Neural cell (in vitro differentiated cells): Measurements from ENCODE around the gene ETFA. TPM values are rescaled to one million over a fixed set of nuclear protein-coding genes. Genes with fewer than 3 reads are reported as not detected.

ENCODE experiments used
- H2AFZ ChIP-seq: fragments of 200-600, 300-800 bp; sonication (generic), shearing (Covaris generic); 2 replicates; pipeline ENCODE4 v1.6.0; 2014; ENCODE audit warnings: low read depth, mild to moderate bottlenecking, antibody characterized with exemption, low read length, moderate library complexity
- H3F3A ChIP-seq: fragments of 200-600 bp; shearing (Covaris generic); 2 replicates; pipeline ENCODE4 v1.6.1; 2016; ENCODE audit warnings: mild to moderate bottlenecking, moderate library complexity, mixed read lengths, antibody characterized with exemption, low read length; ENCODE audit not compliant: insufficient read depth, poor library complexity, severe bottlenecking
- H3K27ac ChIP-seq: fragments of 200-600, 300-800 bp; sonication (generic), shearing (Covaris generic); 2 replicates; pipeline ENCODE4 v1.5.1; 2014; ENCODE audit warnings: mild to moderate bottlenecking, low read length, moderate library complexity
- H3K27me3 ChIP-seq: fragments of 300-800, 200-600 bp; sonication (generic), shearing (Covaris generic); 2 replicates; pipeline ENCODE4 v1.6.0; 2014; ENCODE audit warnings: mild to moderate bottlenecking, low read depth, low read length, moderate library complexity; ENCODE audit not compliant: insufficient read depth
- H3K36me3 ChIP-seq: fragments of 300-800, 200-600 bp; sonication (generic), shearing (Covaris generic); 2 replicates; pipeline ENCODE4 v1.5.1; 2014; ENCODE audit warnings: mild to moderate bottlenecking, antibody characterized with exemption, low read length, moderate library complexity; ENCODE audit not compliant: insufficient read depth
- H3K4me2 ChIP-seq: fragments of 300-800, 200-600 bp; sonication (generic), shearing (Covaris generic); 2 replicates; pipeline ENCODE4 v1.6.0; 2014; ENCODE audit warnings: mild to moderate bottlenecking, low read length
- H3K4me3 ChIP-seq: fragments of 300-800, 200-600 bp; sonication (generic), shearing (Covaris generic); 2 replicates; pipeline ENCODE4 v1.5.1; 2014; ENCODE audit warnings: mild to moderate bottlenecking, low read length, moderate library complexity
- H3K79me2 ChIP-seq: fragments of 200-600 bp; shearing (Covaris generic); replicated peaks from 2 replicates; pipeline ENCODE4 v1.6.0; 2014; ENCODE audit warnings: mild to moderate bottlenecking, low read length, moderate library complexity; ENCODE audit not compliant: insufficient read depth
- H3K9ac ChIP-seq: fragments of 300-800, 200-600 bp; sonication (generic), shearing (Covaris generic); 2 replicates; pipeline ENCODE4 v1.6.1; 2016; ENCODE audit warnings: mild to moderate bottlenecking, low read length, mixed read lengths
- H3K9me2 ChIP-seq: fragments of 200-600 bp; shearing (Covaris generic); 2 replicates; pipeline ENCODE4 v1.6.1; 2016; ENCODE audit warnings: mild to moderate bottlenecking, low read length, mixed read lengths; ENCODE audit not compliant: insufficient read depth
- H3K9me3 ChIP-seq: fragments of 200-600, 300-800 bp; sonication (generic), shearing (Covaris generic); 2 replicates; pipeline ENCODE4 v1.6.1; 2016; ENCODE audit warnings: mild to moderate bottlenecking, mixed run types, low read length, moderate library complexity, mixed read lengths
- H4K20me1 ChIP-seq: fragments of 200-600 bp; shearing (Covaris generic); 2 replicates; pipeline ENCODE4 v1.6.1; 2016; ENCODE audit warnings: mild to moderate bottlenecking, mixed run types; ENCODE audit not compliant: insufficient read depth
- EP300 ChIP-seq: fragments of 450-650 bp; conservative IDR thresholded peaks from 2 replicates; pipeline ENCODE4 v1.6.1; 2014; ENCODE audit warnings: antibody characterized with exemption, mild to moderate bottlenecking, moderate library complexity; ENCODE audit not compliant: poor library complexity, severe bottlenecking
- EZH2 ChIP-seq: fragments of 200-600, 300-800 bp; shearing (Covaris generic), sonication (generic); IDR thresholded peaks from 2 replicates; pipeline ENCODE4 v1.6.1; 2014; ENCODE audit warnings: antibody characterized with exemption, low read length, borderline replicate concordance, mild to moderate bottlenecking; ENCODE audit not compliant: insufficient read depth, poor library complexity, severe bottlenecking
- MXI1 ChIP-seq: fragments of 450-650 bp; conservative IDR thresholded peaks from 2 replicates; pipeline ENCODE4 v1.6.1; 2014; ENCODE audit warnings: antibody characterized with exemption, mild to moderate bottlenecking; ENCODE audit not compliant: poor library complexity, severe bottlenecking
- POLR2AphosphoS5 ChIP-seq: IDR thresholded peaks from 2 replicates; pipeline ENCODE4 v1.6.1; 2012
- RAD21 ChIP-seq: fragments of 450-650 bp; conservative IDR thresholded peaks from 2 replicates; pipeline ENCODE4 v1.6.1; 2014; ENCODE audit warnings: antibody characterized with exemption, mild to moderate bottlenecking, moderate library complexity
- SMC3 ChIP-seq: fragments of 450-650 bp; conservative IDR thresholded peaks from 2 replicates; pipeline ENCODE4 v1.6.1; 2014; ENCODE audit warnings: antibody characterized with exemption, mild to moderate bottlenecking, moderate library complexity; ENCODE audit not compliant: poor library complexity
- TAF1 ChIP-seq: IDR thresholded peaks from 2 replicates; pipeline ENCODE4 v1.6.1; 2012; ENCODE audit warnings: low read depth
- polyA plus RNA-seq: library from polyadenylated mRNA; depleted of rRNA; stranded (reverse); fragments of >200 nt; gene quantifications from 2 replicates; pipeline ENCODE4 v1.2.3, GENCODE V29; 2014
- TF ChIP-seq, protein P1 (sequence below): fragments of 450-650 bp; IDR thresholded peaks from 2 replicates; pipeline ENCODE4 v1.5.1; 2014; ENCODE audit warnings: antibody characterized with exemption, mild to moderate bottlenecking, moderate library complexity; ENCODE audit not compliant: poor library complexity, severe bottlenecking
- TF ChIP-seq, protein P2 (sequence below): IDR thresholded peaks from 2 replicates; pipeline ENCODE4 v1.6.1; 2012; ENCODE audit warnings: borderline replicate concordance

The ETFA gene
- polyA plus RNA-seq, 1 donor from 2014 or later, result 145 TPM

DNA sequence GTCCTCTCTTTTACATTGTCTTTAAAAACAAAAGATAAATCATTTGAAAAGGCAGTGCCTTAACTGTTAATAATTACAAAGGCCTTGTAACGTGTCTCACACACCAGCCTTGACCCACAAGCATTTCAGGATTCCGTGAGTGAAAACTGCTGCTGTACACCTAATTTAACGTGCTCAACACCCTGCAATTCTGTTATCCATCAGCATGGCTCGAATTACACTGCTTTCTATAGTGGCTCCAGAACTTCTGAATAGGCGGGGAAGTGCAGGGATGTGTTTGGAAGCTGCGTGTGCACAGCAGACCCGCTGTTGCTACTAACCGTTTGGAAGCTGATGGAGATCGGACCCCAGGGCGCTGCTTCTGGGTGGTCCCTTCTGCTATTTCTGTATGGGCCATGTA is 9.9 kb upstream of the ETFA start:
- Histone ChIP-seq H3K4me2 (no peak overlapping the region), H3K27me3 (no peaks in the 10 kb centered on the region), H3K9ac (no peak overlapping the region), H3F3A (no peaks in the 10 kb centered on the region), H3K79me2 (no peaks in the 10 kb centered on the region), H3K4me3 (no peak overlapping the region), H2AFZ (no peak overlapping the region), H3K9me3 (no peaks in the 10 kb centered on the region), H3K27ac (no peak overlapping the region), H3K9me2 (no peaks in the 10 kb centered on the region), H4K20me1 (no peaks in the 10 kb centered on the region), H3K36me3 (no peaks in the 10 kb centered on the region)
- no peak for TF ChIP-seq TAF1
- TF ChIP-seq POLR2AphosphoS5, result no peak
- no peak for TF ChIP-seq EP300
- no peak for TF ChIP-seq RAD21
- TF ChIP-seq, protein P1, sequence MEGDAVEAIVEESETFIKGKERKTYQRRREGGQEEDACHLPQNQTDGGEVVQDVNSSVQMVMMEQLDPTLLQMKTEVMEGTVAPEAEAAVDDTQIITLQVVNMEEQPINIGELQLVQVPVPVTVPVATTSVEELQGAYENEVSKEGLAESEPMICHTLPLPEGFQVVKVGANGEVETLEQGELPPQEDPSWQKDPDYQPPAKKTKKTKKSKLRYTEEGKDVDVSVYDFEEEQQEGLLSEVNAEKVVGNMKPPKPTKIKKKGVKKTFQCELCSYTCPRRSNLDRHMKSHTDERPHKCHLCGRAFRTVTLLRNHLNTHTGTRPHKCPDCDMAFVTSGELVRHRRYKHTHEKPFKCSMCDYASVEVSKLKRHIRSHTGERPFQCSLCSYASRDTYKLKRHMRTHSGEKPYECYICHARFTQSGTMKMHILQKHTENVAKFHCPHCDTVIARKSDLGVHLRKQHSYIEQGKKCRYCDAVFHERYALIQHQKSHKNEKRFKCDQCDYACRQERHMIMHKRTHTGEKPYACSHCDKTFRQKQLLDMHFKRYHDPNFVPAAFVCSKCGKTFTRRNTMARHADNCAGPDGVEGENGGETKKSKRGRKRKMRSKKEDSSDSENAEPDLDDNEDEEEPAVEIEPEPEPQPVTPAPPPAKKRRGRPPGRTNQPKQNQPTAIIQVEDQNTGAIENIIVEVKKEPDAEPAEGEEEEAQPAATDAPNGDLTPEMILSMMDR, result no peak
- TF ChIP-seq EZH2, result no peak
- TF ChIP-seq, protein P2, sequence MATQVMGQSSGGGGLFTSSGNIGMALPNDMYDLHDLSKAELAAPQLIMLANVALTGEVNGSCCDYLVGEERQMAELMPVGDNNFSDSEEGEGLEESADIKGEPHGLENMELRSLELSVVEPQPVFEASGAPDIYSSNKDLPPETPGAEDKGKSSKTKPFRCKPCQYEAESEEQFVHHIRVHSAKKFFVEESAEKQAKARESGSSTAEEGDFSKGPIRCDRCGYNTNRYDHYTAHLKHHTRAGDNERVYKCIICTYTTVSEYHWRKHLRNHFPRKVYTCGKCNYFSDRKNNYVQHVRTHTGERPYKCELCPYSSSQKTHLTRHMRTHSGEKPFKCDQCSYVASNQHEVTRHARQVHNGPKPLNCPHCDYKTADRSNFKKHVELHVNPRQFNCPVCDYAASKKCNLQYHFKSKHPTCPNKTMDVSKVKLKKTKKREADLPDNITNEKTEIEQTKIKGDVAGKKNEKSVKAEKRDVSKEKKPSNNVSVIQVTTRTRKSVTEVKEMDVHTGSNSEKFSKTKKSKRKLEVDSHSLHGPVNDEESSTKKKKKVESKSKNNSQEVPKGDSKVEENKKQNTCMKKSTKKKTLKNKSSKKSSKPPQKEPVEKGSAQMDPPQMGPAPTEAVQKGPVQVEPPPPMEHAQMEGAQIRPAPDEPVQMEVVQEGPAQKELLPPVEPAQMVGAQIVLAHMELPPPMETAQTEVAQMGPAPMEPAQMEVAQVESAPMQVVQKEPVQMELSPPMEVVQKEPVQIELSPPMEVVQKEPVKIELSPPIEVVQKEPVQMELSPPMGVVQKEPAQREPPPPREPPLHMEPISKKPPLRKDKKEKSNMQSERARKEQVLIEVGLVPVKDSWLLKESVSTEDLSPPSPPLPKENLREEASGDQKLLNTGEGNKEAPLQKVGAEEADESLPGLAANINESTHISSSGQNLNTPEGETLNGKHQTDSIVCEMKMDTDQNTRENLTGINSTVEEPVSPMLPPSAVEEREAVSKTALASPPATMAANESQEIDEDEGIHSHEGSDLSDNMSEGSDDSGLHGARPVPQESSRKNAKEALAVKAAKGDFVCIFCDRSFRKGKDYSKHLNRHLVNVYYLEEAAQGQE, result no peak
- no peak for TF ChIP-seq SMC3
- TF ChIP-seq MXI1, result no peak

DNA sequence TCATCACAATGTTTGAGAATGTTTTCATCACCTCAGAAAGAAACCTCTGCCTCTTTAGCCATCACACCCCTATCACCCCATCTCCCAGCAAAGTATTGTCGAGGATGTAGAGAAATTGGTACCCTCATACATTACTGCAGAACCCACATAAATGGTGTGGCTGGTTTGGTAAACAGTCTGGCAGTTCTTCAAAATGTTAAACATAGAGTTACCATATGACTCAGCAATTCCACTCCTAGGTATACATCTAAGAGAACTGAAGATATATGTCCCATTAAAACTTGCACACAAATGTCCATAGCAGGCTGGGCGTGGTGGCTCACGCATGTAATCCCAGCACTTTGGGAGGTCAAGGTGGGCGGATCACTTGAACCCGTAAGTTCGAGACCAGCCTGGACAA is 8.7 kb upstream of the ETFA start:
- Histone ChIP-seq H3K4me3 (no peak overlapping the region), H3F3A (no peaks in the 10 kb centered on the region), H2AFZ (no peak overlapping the region), H3K27ac (no peak overlapping the region), H3K9me2 (no peaks in the 10 kb centered on the region), H3K27me3 (no peaks in the 10 kb centered on the region), H3K79me2 (no peaks in the 10 kb centered on the region), H3K4me2 (no peak overlapping the region), H4K20me1 (no peaks in the 10 kb centered on the region), H3K36me3 (no peaks in the 10 kb centered on the region), H3K9ac (no peak overlapping the region), H3K9me3 (no peaks in the 10 kb centered on the region)
- TF ChIP-seq SMC3, result no peak
- no peak for TF ChIP-seq RAD21
- TF ChIP-seq TAF1, result no peak
- no peak for TF ChIP-seq EZH2
- TF ChIP-seq, protein P1, result no peak
- TF ChIP-seq POLR2AphosphoS5, result no peak
- TF ChIP-seq EP300, result no peak
- TF ChIP-seq, protein P2, result no peak
- TF ChIP-seq MXI1, result no peak
